ENCODE data around the gene TNS2. TPM values are rescaled to one million over a fixed set of nuclear protein-coding genes. Genes with fewer than 3 reads are reported as not detected.

The TNS2 gene
- total RNA-seq, 1 experiment from 2014 or later, result 11.5 TPM

- Histone ChIP-seq H3K27ac (no peak overlapping the region), H3K79me2 (ENCODE audit: low read depth) (no peaks in the 10 kb centered on the region), H3F3A (ENCODE audit: insufficient read depth, low read depth) (peaks cover 12% of the 10 kb centered on the region; the same call in 1 of the 2 replicates), H2AFZ (no peak overlapping the region), H4K20me1 (ENCODE audit: insufficient read depth) (no peaks in the 10 kb centered on the region), H3K9me2 (ENCODE audit: insufficient read depth) (no peaks in the 10 kb centered on the region), H3K4me3 (no peak overlapping the region), H3K27me3 (ENCODE audit: insufficient read depth, low read depth) (no peaks in the 10 kb centered on the region), H3K36me3 (ENCODE audit: low read depth) (no peaks in the 10 kb centered on the region), H3K9me3 (ENCODE audit: insufficient read depth, low read depth) (no peaks in the 10 kb centered on the region), H3K4me2 (peak overlapping the region; percentile 66), H3K4me1 (replicated peaks; ENCODE audit: insufficient read depth) (peaks cover 26% of the 10 kb centered on the region)
- intact Hi-C loops (cut with micrococcal nuclease; ENCODE audit: unreplicated experiment), result loop anchor here (10.0 kb wide), 3 partner anchors 113 to 443 kb away; partner anchors contain the start of genes ITGB7, NPFF and TARBP2
- no TSS peak for BruUV-seq (replicated peaks)
- TF ChIP-seq EZH2 (IDR thresholded peaks at IDR 0.05; ENCODE audit: low read depth) (no peak), CTCF (conservative IDR thresholded peaks at IDR 0.05) (peak; percentile 70; the same call in 1 of the 2 replicates)
- CTCF ChIA-PET, result interaction anchor here (0.6 to 1.6 kb wide), 7 partner anchors 8 to 979 kb away, joined by 3 to 14 read pairs (median 6); partner anchors contain the start of gene AAAS
- POLR2A ChIA-PET (ENCODE audit: unreplicated experiment), result interaction anchor here (0.5 to 0.7 kb wide), 7 partner anchors 14 to 818 kb away, joined by 3 read pairs; partner anchors contain the start of gene PFDN5
- peak; percentile 81 for DNase-seq
These were observed 11.6 kb downstream of the TNS2 start for GRCh38 chr12:53061404-53062010.

GRCh38 chr12:53062011-53062961 is 12.4 kb downstream of the TNS2 start:
- Histone ChIP-seq H3K4me1 (replicated peaks; ENCODE audit: insufficient read depth) (peaks cover 30% of the 10 kb centered on the region), H3K4me2 (peak overlapping the region; percentile 66), H3K4me3 (no peak overlapping the region), H3K36me3 (ENCODE audit: low read depth) (no peaks in the 10 kb centered on the region), H3K27ac (no peak overlapping the region), H3K79me2 (ENCODE audit: low read depth) (no peaks in the 10 kb centered on the region), H3K27me3 (ENCODE audit: insufficient read depth, low read depth) (no peaks in the 10 kb centered on the region), H2AFZ (no peak overlapping the region), H4K20me1 (ENCODE audit: insufficient read depth) (no peaks in the 10 kb centered on the region), H3K9me3 (ENCODE audit: insufficient read depth, low read depth) (no peaks in the 10 kb centered on the region), H3F3A (ENCODE audit: insufficient read depth, low read depth) (peaks cover 13% of the 10 kb centered on the region; the same call in 1 of the 2 replicates), H3K9me2 (ENCODE audit: insufficient read depth) (no peaks in the 10 kb centered on the region)
- DNase-seq, result no peak
- ChIA-PET POLR2A (ENCODE audit: unreplicated experiment) (interaction anchor here (0.6 kb wide), 2 partner anchors 20 to 818 kb away, joined by 3 read pairs; no protein-coding TSS in a partner anchor), CTCF (interaction anchor here (0.6 to 1.6 kb wide), 6 partner anchors 9 to 979 kb away, joined by 3 to 14 read pairs (median 4); partner anchors contain the start of gene AAAS)
- intact Hi-C loops (cut with micrococcal nuclease; ENCODE audit: unreplicated experiment), result loop anchor here (10.0 kb wide), 3 partner anchors 113 to 443 kb away; partner anchors contain the start of genes ITGB7, NPFF and TARBP2
- no TSS peak for BruUV-seq (replicated peaks)
- TF ChIP-seq CTCF (conservative IDR thresholded peaks at IDR 0.05) (peak; percentile 51; the same call in 1 of the 2 replicates), EZH2 (IDR thresholded peaks at IDR 0.05; ENCODE audit: low read depth) (no peak)

Data from PC-9 (cell line).